Erythroblast (primary cell): ENCODE results near the gene MTREX.

Experiments
- DNase-seq, 2 experiments: peaks; one replicate each; lab custom pipeline; 2025; lab: John Stamatoyannopoulos, UW
- GATA1 ChIP-seq: IDR thresholded peaks from 2 replicates; pipeline ENCODE4 v1.6.1; 2011; ENCODE audit warnings: low read depth, mild to moderate bottlenecking, control low read depth, low read length, moderate library complexity
- POLR2A ChIP-seq: IDR thresholded peaks from 2 replicates; pipeline ENCODE4 v1.6.1; 2011; ENCODE audit warnings: mild to moderate bottlenecking, low read length

The MTREX gene

GRCh38 chr5:55372130-55372925 lies 64.5 kb downstream of the MTREX start:
- TF ChIP-seq POLR2A (no peak), GATA1 (no peak)
- peak in 1 of 2 experiments; percentile 29 for DNase-seq

DNA sequence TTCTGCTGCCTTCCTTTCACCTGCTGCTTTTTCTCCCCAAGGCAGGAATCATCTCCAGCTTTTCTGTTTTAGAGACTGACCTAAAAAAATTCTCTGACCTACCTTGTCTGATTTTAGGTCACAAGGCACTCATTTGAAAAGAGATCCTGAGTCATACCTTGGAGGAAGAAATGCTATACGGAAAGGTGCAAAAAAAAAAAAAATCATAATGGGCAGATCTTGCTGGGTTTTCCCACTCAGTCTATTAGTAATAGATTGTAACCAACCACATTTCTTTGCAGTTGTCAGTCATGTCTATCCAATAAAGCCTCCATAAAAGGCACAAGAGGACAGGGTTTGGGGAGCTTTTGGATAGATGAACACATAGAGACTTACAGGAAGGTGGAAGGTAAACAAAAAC lies 70.0 kb downstream of the MTREX start:
- TF ChIP-seq POLR2A, result no peak
- TF ChIP-seq GATA1, result no peak
- no peak for DNase-seq

DNA sequence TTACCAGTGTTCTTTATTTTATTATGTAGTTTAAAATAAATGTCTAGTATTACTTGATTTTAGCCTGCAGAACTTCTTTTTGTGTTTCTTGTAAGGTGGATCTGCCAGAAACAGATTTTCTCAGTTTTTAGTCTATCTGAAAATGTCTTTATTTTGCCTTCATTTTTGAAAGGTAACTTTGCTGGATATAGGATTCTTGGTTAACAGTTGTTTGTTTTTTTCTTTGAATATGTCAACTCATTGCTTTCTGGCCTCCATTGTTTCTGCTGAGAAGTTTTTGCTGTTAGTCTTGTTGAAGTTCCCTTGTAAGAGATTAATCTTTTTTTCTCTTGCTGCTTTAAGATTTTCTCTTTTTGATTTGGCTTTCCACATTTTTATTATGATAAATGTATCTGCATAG lies 75.5 kb downstream of the MTREX start:
- no peak for TF ChIP-seq POLR2A
- TF ChIP-seq GATA1, result no peak
- DNase-seq, result peak; percentile 13 to 14

GRCh38 chr5:55384072-55384471 lies 76.3 kb downstream of the MTREX start:
- TF ChIP-seq GATA1 (no peak), POLR2A (no peak)
- no peak for DNase-seq

GRCh38 chr5:55385227-55385626 lies 77.4 kb downstream of the MTREX start:
- DNase-seq, result no peak
- TF ChIP-seq GATA1, result no peak
- no peak for TF ChIP-seq POLR2A

GRCh38 chr5:55385846-55386245 lies 78.1 kb downstream of the MTREX start:
- no peak for DNase-seq

GRCh38 chr5:55386356-55386755 lies 78.6 kb downstream of the MTREX start:
- no peak for DNase-seq
- TF ChIP-seq GATA1 (no peak), POLR2A (no peak)

More at GRCh38 chr5:55385846-55386245, 78.1 kb downstream of the MTREX start:
- no peak for TF ChIP-seq GATA1
- no peak for TF ChIP-seq POLR2A

- no peak for DNase-seq
- TF ChIP-seq POLR2A, result no peak
- TF ChIP-seq GATA1, result no peak
These were observed 80.1 kb downstream of the MTREX start for GRCh38 chr5:55387865-55388264.

GRCh38 chr5:55391707-55392106 lies 83.9 kb downstream of the MTREX start:
- TF ChIP-seq GATA1 (no peak), POLR2A (no peak)
- no peak for DNase-seq

DNA sequence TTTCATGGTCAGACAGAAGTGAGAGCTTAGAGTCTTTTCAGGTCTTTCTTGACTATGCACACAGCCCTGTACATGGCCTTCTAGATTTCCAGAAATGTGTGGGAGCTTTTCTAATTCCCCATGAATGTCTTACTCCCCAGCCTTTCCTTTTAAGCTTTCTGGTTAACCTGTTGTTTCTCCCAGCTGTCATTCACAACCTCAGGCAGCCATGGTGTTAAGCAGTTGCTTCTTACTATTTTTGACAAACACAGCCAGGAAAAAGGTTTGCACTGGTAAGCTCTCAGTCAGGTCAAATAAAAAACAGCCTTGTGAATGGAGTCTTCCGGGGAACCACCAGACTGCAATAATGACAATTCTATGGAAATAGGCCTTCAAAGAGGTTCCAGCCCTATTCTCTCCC lies 84.9 kb downstream of the MTREX start:
- no peak for DNase-seq
- TF ChIP-seq GATA1 (no peak), POLR2A (no peak)

- no peak for DNase-seq
- TF ChIP-seq GATA1 (no peak), POLR2A (no peak)
These were observed 85.8 kb downstream of the MTREX start for GRCh38 chr5:55393501-55394175.

DNA sequence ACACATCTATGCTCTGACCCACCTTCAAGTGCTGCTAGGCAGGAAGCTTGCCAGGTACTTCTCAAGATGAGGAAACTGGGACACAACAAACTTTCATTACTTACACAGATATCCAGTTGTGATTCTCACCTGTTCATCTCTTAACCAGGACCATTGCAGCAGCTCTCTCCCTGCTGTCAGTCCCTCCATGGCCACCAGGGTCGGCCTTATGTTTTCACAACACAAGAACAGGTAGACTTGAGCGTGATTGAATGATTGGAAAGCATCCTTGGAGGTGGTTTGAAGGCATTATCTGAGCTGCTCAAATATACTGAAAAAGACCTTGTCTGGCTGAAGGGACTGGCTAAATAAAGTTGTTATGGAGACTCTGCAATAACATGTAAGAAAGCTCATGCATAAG lies 94.4 kb downstream of the MTREX start:
- no peak for TF ChIP-seq GATA1
- TF ChIP-seq POLR2A, result no peak
- DNase-seq, result peak in 1 of 2 experiments; percentile 8

GRCh38 chr5:55406292-55406691 lies 98.5 kb downstream of the MTREX start:
- TF ChIP-seq POLR2A, result no peak
- TF ChIP-seq GATA1, result no peak

GRCh38 chr5:55407059-55407684 lies 99.4 kb downstream of the MTREX start:
- TF ChIP-seq POLR2A (no peak), GATA1 (no peak)
- peak; percentile 25 to 39 for DNase-seq

More at GRCh38 chr5:55406292-55406691, 98.5 kb downstream of the MTREX start:
- DNase-seq, result no peak
